GM19438 (cell line): ENCODE results near the gene CFAP97.

ENCODE experiments used
- ATAC-seq: cut with Tn5 transposase; IDR thresholded peaks from one replicate; pipeline ENCODE4 v1.9.1; 2021; ENCODE audit warnings: low read depth; ENCODE audit not compliant: unreplicated experiment

CFAP97 gene

GRCh38 chr4:185112104-185112503, 91.7 kb downstream of the CFAP97 start:
- no peak for ATAC-seq

DNA sequence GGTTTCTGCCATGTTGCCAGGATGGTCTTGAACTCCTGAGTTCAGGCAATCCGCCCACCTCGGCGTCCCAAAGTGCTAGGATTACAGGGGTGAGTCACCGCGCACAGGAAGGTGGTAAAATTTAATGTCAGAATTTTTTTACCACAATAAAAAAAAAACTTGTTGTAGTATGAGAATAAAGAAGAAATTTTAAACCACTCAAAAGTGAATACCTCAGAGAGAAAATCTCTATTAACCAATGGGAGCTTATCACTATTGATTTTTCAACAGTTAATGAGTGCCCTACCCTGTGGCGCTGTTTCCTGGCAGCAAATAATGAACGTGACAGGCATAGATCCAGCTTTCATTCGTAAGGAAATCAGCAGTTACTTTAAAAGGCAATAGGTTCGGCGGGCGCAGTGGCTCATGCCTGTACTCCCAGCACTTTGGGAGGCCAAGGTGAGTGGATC, 93.4 kb downstream of the CFAP97 start:
- ATAC-seq = no peak

DNA sequence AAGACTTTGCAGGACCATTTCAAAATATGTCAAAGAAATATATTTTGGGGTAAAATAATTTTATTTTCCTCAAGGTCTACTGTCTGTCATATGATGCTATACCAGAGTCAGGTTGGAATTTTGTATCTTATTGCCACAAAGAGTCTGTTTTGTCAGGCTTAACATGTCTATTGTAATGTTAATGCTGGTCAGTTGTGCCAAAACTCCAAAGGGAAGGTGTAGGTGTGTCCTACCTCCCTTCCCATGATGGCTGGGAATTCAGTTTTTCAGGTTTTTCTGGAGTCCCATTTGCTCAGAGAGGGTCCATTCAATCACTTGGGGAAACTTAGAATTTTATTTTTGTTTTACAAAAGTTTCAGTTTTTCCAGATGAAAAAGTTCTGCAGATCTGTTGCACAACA, 94.1 kb downstream of the CFAP97 start:
- no peak for ATAC-seq
